Glutamatergic neuron (in vitro differentiated cells): ENCODE measurements around the gene KCNQ1. TPM values are rescaled to one million over a fixed set of nuclear protein-coding genes. Genes with fewer than 3 reads are reported as not detected.

ENCODE experiments used
- DNase-seq: peaks from one replicate; pipeline ENCODE4 v3.0.0; 2022
- H3K27ac Mint-ChIP-seq: one replicate; pipeline ENCODE4 v1.8.0; 2020; ENCODE audit warnings: mild to moderate bottlenecking, mixed read lengths, inconsistent platforms; ENCODE audit not compliant: unreplicated experiment
- H3K27me3 Mint-ChIP-seq: one replicate; pipeline ENCODE4 v1.8.0; 2020; ENCODE audit warnings: mild to moderate bottlenecking, moderate library complexity, mixed read lengths, inconsistent platforms; ENCODE audit not compliant: unreplicated experiment
- H3K36me3 Mint-ChIP-seq: one replicate; pipeline ENCODE4 v1.8.0; 2020; ENCODE audit warnings: mild to moderate bottlenecking, mixed read lengths, inconsistent platforms; ENCODE audit not compliant: unreplicated experiment
- H3K4me1 Mint-ChIP-seq: one replicate; pipeline ENCODE4 v1.8.0; 2020; ENCODE audit warnings: mild to moderate bottlenecking, low read depth, mixed read lengths, inconsistent platforms; ENCODE audit not compliant: unreplicated experiment
- H3K4me3 Mint-ChIP-seq: one replicate; pipeline ENCODE4 v1.8.0; 2020; ENCODE audit warnings: mild to moderate bottlenecking, mixed read lengths, inconsistent platforms; ENCODE audit not compliant: unreplicated experiment
- H3K9me3 Mint-ChIP-seq: one replicate; pipeline ENCODE4 v1.8.0; 2020; ENCODE audit warnings: mild to moderate bottlenecking, moderate library complexity, mixed read lengths, inconsistent platforms; ENCODE audit not compliant: unreplicated experiment
- CTCF ChIP-seq: fragments of 200-600 bp; sonication (generic); IDR thresholded peaks from one replicate; pipeline ENCODE4 v1.5.0; 2021; ENCODE audit not compliant: partially characterized antibody, unreplicated experiment
- total RNA-seq: library from RNA; stranded (reverse); fragmentation: NEBNext Ultra II Directional; extraction: Animal tissue kit (Norgen Biotek cat#: 25700); gene quantifications from one replicate; pipeline ENCODE4 v1.2.1, GENCODE V29; 2021; ENCODE audit not compliant: unreplicated experiment

KCNQ1 gene
- total RNA-seq, 1 donor from 2014 or later: 0.44 TPM

DNA sequence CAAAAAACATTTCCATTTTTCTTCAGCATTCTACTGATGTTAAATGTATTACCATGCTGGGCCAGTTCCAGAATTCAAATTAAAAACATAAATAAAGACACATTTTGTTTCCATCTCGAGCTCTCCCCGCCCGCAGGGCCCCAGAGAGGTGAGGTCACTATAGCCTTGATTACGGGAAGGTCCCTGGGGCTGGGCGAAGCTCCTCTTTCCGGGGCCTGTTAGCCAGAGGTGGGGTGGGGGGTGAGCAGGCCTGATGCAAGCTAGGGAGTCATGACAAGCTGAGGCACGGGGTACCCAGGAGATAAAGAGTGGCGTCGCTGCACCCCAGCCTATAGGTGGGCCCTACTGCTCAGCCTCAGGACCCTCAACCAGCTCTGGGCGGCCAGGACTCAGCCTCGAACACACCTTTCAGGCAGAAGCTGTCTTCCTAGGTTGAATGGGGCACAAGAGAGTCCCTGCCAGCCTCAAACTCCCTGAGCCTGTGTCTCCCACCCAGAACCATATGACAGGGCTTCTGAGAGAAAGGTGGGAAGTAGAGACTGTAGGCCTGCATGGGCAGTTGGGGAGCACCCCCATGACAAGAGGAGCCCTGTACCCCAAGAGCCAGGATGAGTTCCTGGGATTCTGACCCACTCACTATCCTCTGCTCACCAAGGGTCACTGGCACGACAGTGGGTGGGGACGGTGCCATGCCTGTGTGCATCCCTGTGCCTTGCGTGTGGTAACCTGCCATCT, 220.2 kb downstream of the KCNQ1 start:
- H3K4me3 Mint-ChIP-seq: no peak overlapping the region
- no peak overlapping the region for H3K27ac Mint-ChIP-seq
- peaks cover 18% of the 10 kb centered on the region for H3K9me3 Mint-ChIP-seq
- DNase-seq: no peak
- peaks cover 19% of the 10 kb centered on the region for H3K27me3 Mint-ChIP-seq
- peaks cover 19% of the 10 kb centered on the region for H3K36me3 Mint-ChIP-seq
- peaks cover 8% of the 10 kb centered on the region for H3K4me1 Mint-ChIP-seq
- TF ChIP-seq CTCF: no peak

- no peak overlapping the region for H3K27ac Mint-ChIP-seq
- H3K27me3 Mint-ChIP-seq: peaks cover 20% of the 10 kb centered on the region
- H3K4me1 Mint-ChIP-seq: peaks cover 14% of the 10 kb centered on the region
- H3K36me3 Mint-ChIP-seq: peaks cover 11% of the 10 kb centered on the region
- no peak for DNase-seq
- peaks cover 18% of the 10 kb centered on the region for H3K9me3 Mint-ChIP-seq
- no peak overlapping the region for H3K4me3 Mint-ChIP-seq
- no peak for TF ChIP-seq CTCF
Observed at GRCh38 chr11:2665526-2666400, 221.0 kb downstream of the KCNQ1 start.

DNA sequence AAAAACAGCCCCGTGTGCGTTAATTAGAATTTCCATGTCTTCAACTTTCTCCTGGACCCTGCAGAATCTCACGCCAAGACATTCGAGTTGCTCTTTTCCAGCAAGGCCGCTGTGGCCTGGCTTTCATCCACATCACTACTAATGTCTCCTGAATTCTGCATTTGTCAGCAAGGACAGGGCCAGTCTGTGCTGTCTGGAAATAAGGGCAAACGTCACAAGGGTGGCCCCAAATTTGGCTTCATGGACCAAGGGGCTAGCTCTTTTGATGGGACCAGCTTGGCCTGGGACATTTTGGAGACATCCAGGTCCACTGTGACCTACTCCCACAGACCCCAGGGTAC, 221.6 kb downstream of the KCNQ1 start:
- Mint-ChIP-seq H3K27ac (no peak overlapping the region), H3K27me3 (peaks cover 18% of the 10 kb centered on the region), H3K36me3 (peaks cover 5% of the 10 kb centered on the region), H3K9me3 (peaks cover 15% of the 10 kb centered on the region), H3K4me1 (peaks cover 18% of the 10 kb centered on the region), H3K4me3 (no peak overlapping the region)
- DNase-seq: no peak
- no peak for TF ChIP-seq CTCF

DNA sequence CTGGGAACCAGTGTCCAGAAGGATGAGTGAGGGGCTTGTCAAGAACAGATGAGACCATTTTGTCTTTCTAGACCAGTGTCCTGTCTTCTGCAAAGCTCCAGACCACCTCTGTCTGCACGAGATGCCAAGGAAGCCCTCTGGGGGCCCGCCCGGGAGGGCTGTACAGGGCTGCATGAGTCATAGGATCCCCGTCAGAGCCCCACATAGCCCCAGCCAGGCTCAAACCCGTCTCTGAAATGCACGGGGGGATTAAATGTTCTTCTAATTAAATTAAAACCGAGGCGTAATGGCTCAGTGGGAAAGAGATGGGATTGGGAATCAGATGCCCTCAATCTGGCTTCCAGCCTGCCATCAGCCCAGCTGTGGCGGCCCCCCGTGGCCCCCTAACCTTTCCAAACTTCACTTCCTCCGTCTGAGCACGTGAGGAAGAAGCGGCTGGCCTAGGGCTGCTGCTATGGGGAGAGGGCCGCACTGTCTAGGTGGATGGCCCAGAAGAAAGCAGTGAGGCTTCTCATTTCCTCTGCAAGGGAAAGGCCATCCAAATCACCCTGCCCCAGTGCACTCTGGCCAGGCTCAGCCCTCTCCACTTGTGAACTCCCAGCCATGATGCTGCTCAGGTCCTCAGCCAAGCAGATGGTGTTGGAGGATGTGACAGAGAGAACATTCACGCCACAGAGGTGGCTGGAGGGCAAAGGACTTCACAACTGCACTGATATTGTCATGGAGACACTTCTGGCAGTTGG, 222.2 kb downstream of the KCNQ1 start:
- no peak overlapping the region for H3K27ac Mint-ChIP-seq
- no peak overlapping the region for H3K4me3 Mint-ChIP-seq
- H3K9me3 Mint-ChIP-seq: peaks cover 15% of the 10 kb centered on the region
- peaks cover 19% of the 10 kb centered on the region for H3K27me3 Mint-ChIP-seq
- no peak for DNase-seq
- H3K4me1 Mint-ChIP-seq: peaks cover 18% of the 10 kb centered on the region
- no peak for TF ChIP-seq CTCF
- peaks cover 5% of the 10 kb centered on the region for H3K36me3 Mint-ChIP-seq
